ENCODE data around the gene LAD1.
A peak's percentile ranks its signal among the peaks of the same experiment; 100 is the strongest.

Gene LAD1

DNA sequence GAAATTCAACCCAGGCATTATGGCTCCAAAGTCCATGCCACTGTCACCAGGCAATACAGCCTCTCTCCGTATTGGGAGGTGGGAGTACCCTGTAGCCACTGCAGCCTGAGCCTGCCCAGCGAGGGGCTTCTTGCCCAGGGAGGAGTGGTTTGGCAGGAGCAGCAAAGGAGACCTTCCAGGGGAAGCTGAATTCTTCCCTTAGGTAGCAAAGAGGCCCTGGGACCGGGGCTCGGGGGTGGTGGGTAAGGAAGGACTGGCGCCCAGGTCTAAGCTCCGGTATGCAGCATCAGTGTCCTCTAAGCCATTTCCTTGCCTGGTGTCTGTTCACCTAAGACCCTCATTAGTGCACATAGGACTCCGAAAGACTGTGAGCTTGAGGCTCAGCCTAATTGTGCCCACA, 38.6 kb downstream of the LAD1 start:
- Mint-ChIP-seq H3K27me3 (peaks cover 24% of the 10 kb centered on the region), H3K4me3 (no peak overlapping the region), H3K36me3 (no peaks in the 10 kb centered on the region), H3K4me1 (no peaks in the 10 kb centered on the region), H3K9me3 (no peaks in the 10 kb centered on the region), H3K27ac (no peak overlapping the region)
- CTCF ChIA-PET: interaction anchor here (1.1 to 4.8 kb wide), 5 partner anchors 11 to 107 kb away, joined by 3 to 44 read pairs (median 8); no protein-coding TSS in a partner anchor
- no peak for DNase-seq

DNA sequence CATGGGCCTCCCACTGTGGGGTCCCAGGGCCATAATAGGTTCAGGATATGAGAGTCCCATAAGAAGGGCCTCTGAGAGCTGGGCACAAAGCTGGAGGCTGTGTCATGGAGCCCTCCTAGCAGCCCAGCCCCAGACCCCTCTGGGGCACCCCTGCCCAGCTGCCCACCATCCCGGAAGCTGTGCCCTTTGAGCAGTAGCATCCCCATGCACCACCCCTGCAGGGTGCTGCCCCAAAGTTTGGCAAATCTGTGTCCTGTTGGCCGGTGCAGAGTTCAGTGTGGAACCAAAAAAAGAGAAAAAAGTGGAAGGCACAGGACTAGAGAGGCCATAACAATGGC, 39.3 kb downstream of the LAD1 start:
- no peaks in the 10 kb centered on the region for H3K36me3 Mint-ChIP-seq
- DNase-seq: no peak
- H3K4me1 Mint-ChIP-seq: no peaks in the 10 kb centered on the region
- no peaks in the 10 kb centered on the region for H3K9me3 Mint-ChIP-seq
- H3K27ac Mint-ChIP-seq: no peak overlapping the region
- H3K27me3 Mint-ChIP-seq: peaks cover 24% of the 10 kb centered on the region
- CTCF ChIA-PET: interaction anchor here (1.0 to 4.8 kb wide), 3 partner anchors 11 to 107 kb away, joined by 3 to 44 read pairs (median 28); no protein-coding TSS in a partner anchor
- no peak overlapping the region for H3K4me3 Mint-ChIP-seq

DNA sequence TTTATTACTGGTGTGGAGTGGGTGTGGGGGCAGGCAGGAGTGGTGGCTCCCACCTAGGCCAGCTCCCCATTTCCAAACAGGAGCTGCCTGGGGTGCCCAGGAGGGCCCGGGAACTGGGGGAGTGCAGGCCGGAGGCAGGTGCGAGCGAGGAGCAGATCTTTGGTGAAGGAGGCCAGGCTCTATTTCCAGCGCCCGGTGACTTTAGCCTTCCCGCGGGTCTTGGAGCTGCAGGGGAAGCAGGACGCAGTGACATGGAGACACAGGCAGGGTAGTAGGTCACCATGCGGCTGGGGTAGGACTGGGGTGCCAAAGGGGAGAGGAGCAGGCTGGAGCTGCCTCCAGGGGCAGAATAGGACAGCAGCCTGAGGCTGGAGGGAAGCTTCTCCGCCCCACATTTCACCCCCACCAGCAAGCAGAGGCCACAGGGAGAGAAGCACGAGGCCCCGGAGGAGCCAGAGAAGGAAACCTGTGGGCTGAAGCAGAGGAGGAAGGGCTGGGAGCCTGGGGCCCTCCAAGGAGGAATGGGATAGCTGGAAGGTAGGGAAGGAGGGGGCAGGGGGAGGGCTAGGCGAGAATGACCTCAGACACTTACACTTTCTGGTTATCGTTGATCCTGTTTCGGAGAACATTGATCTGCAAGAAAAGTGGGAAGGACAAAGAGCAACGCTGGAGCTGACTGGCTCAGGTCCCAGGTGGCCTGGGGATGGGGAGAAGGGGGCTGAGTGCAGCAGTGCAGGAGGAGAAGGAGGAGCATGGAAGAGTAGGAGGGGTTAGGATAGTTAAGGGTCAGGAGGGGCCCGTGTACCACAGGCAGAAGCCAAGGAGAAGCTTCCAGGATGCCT, 39.9 kb downstream of the LAD1 start:
- no peaks in the 10 kb centered on the region for H3K9me3 Mint-ChIP-seq
- no peaks in the 10 kb centered on the region for H3K4me1 Mint-ChIP-seq
- peaks cover 28% of the 10 kb centered on the region for H3K27me3 Mint-ChIP-seq
- no peaks in the 10 kb centered on the region for H3K36me3 Mint-ChIP-seq
- no peak overlapping the region for H3K4me3 Mint-ChIP-seq
- CTCF ChIA-PET: interaction anchor here (0.6 to 4.8 kb wide), 4 partner anchors 10 to 651 kb away, joined by 3 to 44 read pairs (median 16); partner anchors contain the start of gene ELF3
- H3K27ac Mint-ChIP-seq: no peak overlapping the region
- DNase-seq: no peak

DNA sequence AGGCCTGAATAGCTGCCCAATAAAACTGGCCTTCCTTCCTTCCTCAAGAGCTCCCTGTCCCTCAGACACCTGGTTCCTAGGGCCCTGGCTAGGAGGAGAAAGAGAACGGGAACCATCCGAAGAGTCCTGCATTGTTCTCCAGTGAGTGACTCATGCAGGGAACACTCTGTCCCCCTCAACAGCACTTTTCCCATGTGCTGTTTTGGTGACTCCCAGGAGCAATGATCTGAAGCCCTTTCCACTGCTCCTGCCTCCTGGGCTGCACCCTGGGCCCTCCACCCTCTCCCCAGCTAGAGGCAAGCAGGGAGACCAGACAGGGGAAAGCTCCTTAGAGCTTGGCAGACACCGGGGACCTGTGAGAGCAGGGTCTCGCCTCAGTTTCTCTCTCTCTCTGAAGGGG, 40.5 kb downstream of the LAD1 start:
- no peak for DNase-seq
- Mint-ChIP-seq H3K27me3 (peaks cover 33% of the 10 kb centered on the region), H3K9me3 (no peaks in the 10 kb centered on the region), H3K4me1 (no peaks in the 10 kb centered on the region), H3K4me3 (no peak overlapping the region), H3K36me3 (no peaks in the 10 kb centered on the region), H3K27ac (no peak overlapping the region)
- CTCF ChIA-PET: interaction anchor here (1.0 to 4.5 kb wide), 2 partner anchors 77 to 105 kb away, joined by 3 to 44 read pairs; no protein-coding TSS in a partner anchor

DNA sequence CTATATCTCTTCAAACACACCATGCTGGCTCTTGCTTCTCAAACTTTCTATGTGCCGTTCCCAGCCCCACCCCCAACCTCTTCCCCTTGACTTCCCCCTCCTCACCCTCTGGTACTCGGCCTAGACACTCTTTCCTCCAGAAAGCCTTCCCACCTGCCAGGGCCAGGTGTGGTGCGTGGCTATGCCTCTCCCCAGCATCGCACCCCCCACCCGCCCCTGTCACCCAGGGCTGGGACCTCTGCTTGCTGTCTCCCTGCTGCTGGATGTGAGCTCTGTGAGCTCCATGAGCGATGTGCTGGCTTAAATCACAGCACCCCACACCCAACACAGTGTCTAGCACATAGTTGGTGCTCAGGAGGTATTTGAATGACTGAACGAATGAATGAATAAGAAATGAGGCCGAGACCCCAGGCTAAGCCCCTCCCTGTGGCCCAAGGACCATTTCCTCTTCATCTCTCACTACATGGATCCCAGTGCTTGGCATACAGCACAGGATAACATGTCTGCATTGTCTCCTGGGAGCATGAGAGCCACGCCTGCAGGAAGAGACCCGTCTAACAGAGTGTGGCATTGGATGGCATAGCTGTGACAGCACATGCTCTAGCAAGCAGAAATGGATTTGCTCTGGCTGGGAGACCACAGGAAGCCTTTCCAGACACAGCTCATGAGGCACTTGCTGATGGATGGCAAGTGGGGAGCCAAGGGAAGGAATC, 41.3 kb downstream of the LAD1 start:
- H3K4me3 Mint-ChIP-seq: no peak overlapping the region
- peaks cover 34% of the 10 kb centered on the region for H3K27me3 Mint-ChIP-seq
- DNase-seq: no peak
- H3K9me3 Mint-ChIP-seq: no peaks in the 10 kb centered on the region
- H3K4me1 Mint-ChIP-seq: no peaks in the 10 kb centered on the region
- no peak overlapping the region for H3K27ac Mint-ChIP-seq
- CTCF ChIA-PET: no interaction called here
- no peaks in the 10 kb centered on the region for H3K36me3 Mint-ChIP-seq

DNA sequence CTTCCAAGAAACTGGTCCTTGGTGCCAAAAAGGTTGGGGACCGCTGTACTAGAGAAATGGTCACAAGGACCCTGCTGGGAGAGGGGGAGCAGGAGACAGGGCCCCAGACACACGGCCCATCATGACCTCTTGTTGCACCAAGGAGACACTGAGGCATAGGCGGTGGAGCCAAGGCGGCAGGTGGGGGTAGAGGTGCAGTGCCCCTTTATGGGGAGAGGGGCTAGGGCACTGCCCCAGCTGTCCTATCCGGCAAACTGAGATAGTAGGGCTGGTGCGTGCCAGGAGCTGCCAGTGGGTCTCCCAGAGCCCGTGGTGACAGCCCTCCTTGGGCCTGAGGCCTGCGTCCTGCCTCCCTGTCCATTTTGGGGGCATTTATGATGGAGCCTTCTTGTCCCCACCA, 41.9 kb downstream of the LAD1 start:
- no peak overlapping the region for H3K27ac Mint-ChIP-seq
- H3K9me3 Mint-ChIP-seq: no peaks in the 10 kb centered on the region
- H3K4me3 Mint-ChIP-seq: no peak overlapping the region
- no peaks in the 10 kb centered on the region for H3K36me3 Mint-ChIP-seq
- peaks cover 28% of the 10 kb centered on the region for H3K27me3 Mint-ChIP-seq
- CTCF ChIA-PET: no interaction called here
- no peak for DNase-seq
- H3K4me1 Mint-ChIP-seq: no peaks in the 10 kb centered on the region

DNA sequence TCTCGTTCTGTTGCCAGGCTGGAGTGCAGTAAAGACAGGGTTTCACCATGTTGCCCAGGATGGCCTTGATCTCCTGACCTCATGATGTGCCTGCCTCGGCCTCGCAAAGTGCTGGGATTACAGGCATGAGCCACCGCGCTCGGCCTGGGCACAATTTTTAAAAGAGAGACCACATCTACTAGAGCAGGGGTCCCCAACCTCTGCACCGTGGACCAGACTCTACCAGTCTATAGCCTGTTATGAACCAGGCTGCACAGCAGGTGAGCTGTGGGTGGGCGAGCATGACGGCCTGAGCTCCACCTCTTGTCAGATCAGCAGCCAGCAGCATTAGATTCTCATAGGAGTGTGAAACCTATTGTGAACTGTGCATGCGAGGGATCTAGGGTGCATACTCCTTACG, 42.4 kb downstream of the LAD1 start:
- CTCF ChIA-PET: no interaction called here
- H3K27me3 Mint-ChIP-seq: peaks cover 23% of the 10 kb centered on the region
- no peaks in the 10 kb centered on the region for H3K4me1 Mint-ChIP-seq

DNA sequence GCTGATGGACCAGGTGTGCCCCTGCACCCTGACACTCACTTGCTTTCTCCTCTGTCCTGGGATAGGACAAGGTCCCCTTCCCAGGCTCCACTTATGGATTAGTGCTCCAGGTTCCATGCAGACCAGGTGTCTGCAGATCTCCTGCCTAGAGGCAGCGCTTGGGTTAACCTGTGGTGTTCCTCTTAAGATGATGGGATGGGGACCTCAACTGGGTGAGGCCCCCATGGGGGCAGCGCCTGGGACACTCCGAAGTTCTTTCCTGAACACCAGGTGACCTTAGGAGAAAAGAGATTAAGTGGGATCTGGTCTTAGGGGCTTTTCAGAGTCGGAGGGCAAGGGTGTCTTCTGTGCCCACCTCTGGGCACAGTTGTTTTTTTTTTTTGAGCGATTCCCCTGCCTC, 42.9 kb downstream of the LAD1 start:
- CTCF ChIA-PET: no interaction called here
- peaks cover 22% of the 10 kb centered on the region for H3K27me3 Mint-ChIP-seq
- H3K4me1 Mint-ChIP-seq: no peaks in the 10 kb centered on the region
- no peaks in the 10 kb centered on the region for H3K36me3 Mint-ChIP-seq
- H3K9me3 Mint-ChIP-seq: no peaks in the 10 kb centered on the region
- no peak overlapping the region for H3K27ac Mint-ChIP-seq
- no peak overlapping the region for H3K4me3 Mint-ChIP-seq
- no peak for DNase-seq

More for the DNA sequence above, 42.4 kb downstream of the LAD1 start:
- Mint-ChIP-seq H3K9me3 (no peaks in the 10 kb centered on the region), H3K27ac (no peak overlapping the region), H3K4me3 (no peak overlapping the region), H3K36me3 (no peaks in the 10 kb centered on the region)
- no peak for DNase-seq

DNA sequence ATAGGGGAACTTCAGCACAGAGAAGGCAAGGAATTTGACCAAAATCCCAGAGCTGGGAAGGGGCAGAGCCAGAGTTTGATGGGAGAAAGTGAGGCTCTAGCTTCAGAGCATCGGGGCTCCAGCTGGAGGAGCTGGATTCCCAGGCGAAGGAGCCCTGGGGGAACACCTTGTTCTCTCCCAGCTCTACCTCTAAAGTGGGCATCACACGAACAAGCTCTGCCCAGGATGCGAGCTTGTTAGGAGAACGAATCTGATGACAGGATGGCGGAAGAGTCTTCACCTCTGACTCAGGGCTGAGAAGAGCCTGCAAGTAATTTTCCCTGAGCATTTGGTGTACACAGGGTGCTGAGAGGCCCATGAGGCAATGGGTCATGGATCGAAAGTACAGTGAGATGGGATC, 43.7 kb downstream of the LAD1 start:
- DNase-seq: no peak
- no peaks in the 10 kb centered on the region for H3K4me1 Mint-ChIP-seq
- no peaks in the 10 kb centered on the region for H3K36me3 Mint-ChIP-seq
- peaks cover 28% of the 10 kb centered on the region for H3K27me3 Mint-ChIP-seq
- H3K27ac Mint-ChIP-seq: peak overlapping the region; percentile 39
- H3K4me3 Mint-ChIP-seq: no peak overlapping the region
- CTCF ChIA-PET: no interaction called here
- H3K9me3 Mint-ChIP-seq: no peaks in the 10 kb centered on the region

DNA sequence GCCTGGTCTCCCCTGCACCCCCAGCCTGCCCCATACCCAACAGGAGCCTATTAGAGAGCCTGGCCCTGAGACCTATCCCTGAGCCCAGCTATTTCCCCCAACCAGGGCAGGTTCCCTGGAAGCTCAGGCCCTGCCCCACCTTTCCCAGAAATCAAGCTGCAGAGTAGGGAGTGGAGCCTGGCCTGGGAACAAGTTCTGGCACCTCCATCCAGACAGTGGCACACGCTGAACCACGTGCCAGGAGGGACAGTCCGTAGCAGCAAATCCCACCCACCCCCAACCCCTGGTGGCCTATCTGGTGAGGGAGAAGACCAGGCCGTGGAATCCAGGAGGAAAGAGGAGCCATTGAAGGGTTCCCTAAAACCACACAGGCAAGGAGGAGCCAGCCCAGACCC, 44.2 kb downstream of the LAD1 start:
- DNase-seq: no peak
- H3K4me3 Mint-ChIP-seq: no peak overlapping the region
- no peaks in the 10 kb centered on the region for H3K4me1 Mint-ChIP-seq
- no peak overlapping the region for H3K27ac Mint-ChIP-seq
- H3K36me3 Mint-ChIP-seq: no peaks in the 10 kb centered on the region
- CTCF ChIA-PET: no interaction called here
- no peaks in the 10 kb centered on the region for H3K9me3 Mint-ChIP-seq
- peaks cover 28% of the 10 kb centered on the region for H3K27me3 Mint-ChIP-seq

DNA sequence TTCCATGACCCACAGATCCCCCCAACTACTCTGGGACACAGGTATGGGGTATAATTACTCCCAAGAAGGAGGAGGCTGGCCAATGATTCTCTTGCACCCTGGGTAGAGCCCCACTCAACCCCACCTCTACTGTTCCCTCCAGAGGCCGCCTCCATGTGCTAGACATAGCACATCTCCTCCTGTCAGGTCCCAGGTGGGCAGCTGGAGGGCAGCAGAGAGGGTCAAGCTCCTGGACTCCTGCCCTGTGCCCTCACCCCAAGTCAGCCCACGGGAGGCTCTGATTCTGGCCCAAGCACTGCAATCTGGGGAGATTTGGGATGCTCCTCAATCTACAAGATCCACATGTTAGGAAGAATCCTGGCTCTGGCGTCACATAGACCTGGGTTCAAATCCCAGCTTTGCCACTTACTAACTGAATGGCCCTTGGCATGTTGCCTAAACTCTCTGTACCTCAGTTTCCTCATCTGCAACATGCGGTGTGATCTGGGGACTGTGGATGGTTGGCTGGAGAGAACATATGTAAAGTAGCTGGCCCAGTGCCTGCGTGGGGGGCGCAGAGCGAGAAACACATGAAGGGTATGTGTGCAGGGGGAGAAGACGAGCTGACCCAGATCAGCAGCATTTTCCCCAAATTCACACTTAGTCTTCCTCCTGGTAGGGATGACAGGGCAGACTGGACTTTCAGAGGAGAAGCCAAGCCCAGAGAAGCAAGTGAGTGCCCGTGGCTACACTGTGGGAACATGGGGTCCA, 44.8 kb downstream of the LAD1 start:
- no peak for DNase-seq
- H3K4me1 Mint-ChIP-seq: no peaks in the 10 kb centered on the region
- H3K27ac Mint-ChIP-seq: no peak overlapping the region
- H3K4me3 Mint-ChIP-seq: no peak overlapping the region
- H3K9me3 Mint-ChIP-seq: no peaks in the 10 kb centered on the region
- CTCF ChIA-PET: no interaction called here
- H3K36me3 Mint-ChIP-seq: no peaks in the 10 kb centered on the region
- peaks cover 28% of the 10 kb centered on the region for H3K27me3 Mint-ChIP-seq

DNA sequence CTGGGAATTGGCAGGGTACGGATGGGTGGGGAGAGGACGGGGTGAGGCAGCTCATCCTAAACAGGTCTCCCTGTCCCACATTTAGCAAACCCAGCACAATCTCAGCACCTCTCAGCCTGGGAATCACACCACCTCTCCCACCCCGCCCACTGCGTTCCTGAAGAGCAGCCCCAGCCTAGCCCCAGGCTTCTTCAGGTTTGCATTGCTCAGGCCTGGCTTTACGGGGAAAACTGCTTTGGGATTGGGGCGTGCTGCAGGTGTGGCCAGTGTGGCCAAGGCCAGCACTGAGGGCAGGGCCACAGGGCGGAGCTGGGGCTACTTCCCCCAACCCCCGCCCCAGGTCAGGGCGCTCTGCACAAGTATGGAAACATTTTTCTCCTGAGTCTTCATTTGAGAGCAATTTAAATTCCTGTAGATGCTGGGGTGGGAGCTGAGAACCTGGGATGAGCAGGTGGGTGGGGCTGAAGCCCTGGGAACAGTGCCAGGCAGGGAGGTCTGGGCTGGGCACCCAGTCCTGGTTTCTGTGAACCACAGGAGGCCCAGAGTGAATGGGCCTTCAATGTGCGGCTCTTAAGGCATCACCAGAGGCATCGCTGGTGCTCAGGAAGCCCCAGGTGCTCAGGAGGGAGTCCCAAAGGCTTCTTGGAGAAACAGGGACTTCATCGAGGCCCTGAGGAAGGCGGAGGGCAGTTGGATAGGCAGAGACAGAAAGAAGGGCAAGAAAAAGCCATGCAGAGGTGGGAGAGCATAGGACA, 45.8 kb downstream of the LAD1 start:
- no peaks in the 10 kb centered on the region for H3K4me1 Mint-ChIP-seq
- H3K27ac Mint-ChIP-seq: no peak overlapping the region
- H3K9me3 Mint-ChIP-seq: no peaks in the 10 kb centered on the region
- H3K4me3 Mint-ChIP-seq: no peak overlapping the region
- H3K27me3 Mint-ChIP-seq: peaks cover 27% of the 10 kb centered on the region
- no peak for DNase-seq
- CTCF ChIA-PET: no interaction called here
- H3K36me3 Mint-ChIP-seq: no peaks in the 10 kb centered on the region

DNA sequence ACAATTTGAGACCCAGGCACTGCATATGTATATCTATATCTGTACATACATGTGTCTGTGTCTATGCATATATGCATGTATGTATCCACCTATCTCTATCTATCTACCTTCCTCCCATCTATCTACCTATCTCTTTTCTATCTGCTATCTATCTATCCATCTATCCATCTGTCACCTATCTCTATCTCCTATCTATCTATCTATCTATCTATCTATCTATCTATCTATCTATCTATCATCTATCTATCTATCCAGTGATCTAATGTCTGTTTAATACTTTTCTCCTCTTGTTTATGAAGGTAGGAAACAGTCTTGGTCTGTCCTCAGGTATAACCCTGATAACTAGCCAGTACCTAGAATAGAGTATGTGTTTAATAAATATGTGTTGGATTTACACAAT, 47.5 kb downstream of the LAD1 start:
- Mint-ChIP-seq H3K27ac (no peak overlapping the region), H3K4me1 (no peaks in the 10 kb centered on the region), H3K36me3 (no peaks in the 10 kb centered on the region), H3K4me3 (no peak overlapping the region), H3K27me3 (peaks cover 44% of the 10 kb centered on the region), H3K9me3 (no peaks in the 10 kb centered on the region)
- CTCF ChIA-PET: no interaction called here
- DNase-seq: no peak

DNA sequence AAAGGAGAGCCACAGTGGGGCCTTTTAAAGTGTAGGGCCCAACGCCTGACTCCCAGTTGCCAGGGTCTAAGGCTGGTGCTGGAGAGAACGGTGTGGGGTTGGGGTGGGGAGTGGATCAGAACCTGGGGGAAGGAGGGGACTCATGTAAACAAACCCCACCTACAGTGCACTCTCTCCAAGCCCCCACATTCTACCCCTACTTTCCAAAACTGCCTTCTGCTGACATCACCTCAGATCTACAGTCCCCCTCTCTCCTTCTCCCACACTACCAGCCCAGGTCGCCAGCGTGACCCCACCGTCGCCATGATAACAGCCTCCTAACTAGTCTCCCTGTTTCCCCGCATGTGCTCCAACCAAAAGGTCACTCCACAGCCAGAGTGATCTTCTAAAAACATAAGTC, 48.2 kb downstream of the LAD1 start:
- H3K36me3 Mint-ChIP-seq: no peaks in the 10 kb centered on the region
- H3K9me3 Mint-ChIP-seq: no peaks in the 10 kb centered on the region
- no peak overlapping the region for H3K4me3 Mint-ChIP-seq
- CTCF ChIA-PET: interaction anchor here (0.6 to 3.6 kb wide), 2 partner anchors 11 to 57 kb away, joined by 3 to 28 read pairs; no protein-coding TSS in a partner anchor
- peaks cover 49% of the 10 kb centered on the region for H3K27me3 Mint-ChIP-seq
- no peak overlapping the region for H3K27ac Mint-ChIP-seq
- DNase-seq: no peak
- H3K4me1 Mint-ChIP-seq: no peaks in the 10 kb centered on the region

Measured in activated naive CD4-positive, alpha-beta T cell treated with anti-CD3 and anti-CD28 coated beads, Interleukin-2, amount 10 ng/mL, durations not matched to agents 7 days and 5 days (primary cell).